GM12873 (cell line): ENCODE measurements around the gene RAB35.

ENCODE experiments used
- CTCF ChIP-seq: IDR thresholded peaks from 2 replicates; pipeline ENCODE4 v1.5.1; 2012; ENCODE audit warnings: low read depth, mild to moderate bottlenecking, moderate library complexity, low read length, control low read depth; ENCODE audit not compliant: insufficient read depth; ENCODE audit errors: missing control alignments

The RAB35 gene

DNA sequence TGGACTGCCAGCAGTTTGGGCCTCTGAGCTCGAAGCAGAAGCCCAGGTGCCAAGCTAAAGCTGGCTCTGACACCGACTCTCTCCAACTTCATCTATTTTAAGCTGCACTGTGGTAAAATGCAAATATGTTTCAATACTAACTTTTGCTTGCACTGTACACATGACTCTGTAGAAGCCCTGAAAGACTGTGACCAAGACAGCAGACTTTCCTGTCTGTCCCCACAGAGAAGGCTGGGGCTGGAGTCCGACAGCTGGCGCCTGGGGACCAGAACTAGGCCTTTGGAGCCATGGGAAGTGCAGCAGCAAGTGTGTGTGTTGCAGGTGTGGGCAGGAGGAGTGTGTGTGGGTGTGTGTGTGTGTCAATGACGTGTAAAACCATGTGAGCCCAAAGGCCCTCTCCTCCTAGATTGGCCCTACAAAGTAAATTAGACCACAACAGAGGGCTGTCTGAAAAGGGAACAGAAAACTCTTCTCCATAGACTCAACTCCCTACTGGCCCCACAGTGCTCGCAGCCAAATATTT lies 16.4 kb upstream of the RAB35 start:
- TF ChIP-seq CTCF, result no peak

- no peak for TF ChIP-seq CTCF
Measured at GRCh38 chr12:120132054-120132836, 15.7 kb upstream of the RAB35 start.

DNA sequence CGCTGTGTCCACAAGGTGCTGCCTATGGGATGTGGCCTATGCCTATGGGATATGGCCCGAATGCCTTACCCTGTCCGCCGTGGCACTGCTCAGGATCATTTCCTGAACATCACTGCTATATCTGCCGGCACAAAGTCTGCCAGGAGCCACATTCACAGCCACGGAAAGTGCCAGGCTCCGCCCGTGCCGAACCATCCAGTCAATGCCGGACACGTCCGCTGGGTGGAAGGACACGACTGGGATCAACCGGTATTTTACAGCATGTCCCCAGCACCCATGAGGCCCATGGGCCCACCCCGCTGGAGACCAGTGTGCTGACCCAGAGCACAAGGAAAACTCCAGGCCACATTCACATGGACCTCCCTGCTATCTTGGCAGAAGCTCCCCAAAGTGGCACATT lies 14.6 kb upstream of the RAB35 start:
- no peak for TF ChIP-seq CTCF

GRCh38 chr12:120130011-120130410 lies 13.5 kb upstream of the RAB35 start:
- TF ChIP-seq CTCF, result no peak

DNA sequence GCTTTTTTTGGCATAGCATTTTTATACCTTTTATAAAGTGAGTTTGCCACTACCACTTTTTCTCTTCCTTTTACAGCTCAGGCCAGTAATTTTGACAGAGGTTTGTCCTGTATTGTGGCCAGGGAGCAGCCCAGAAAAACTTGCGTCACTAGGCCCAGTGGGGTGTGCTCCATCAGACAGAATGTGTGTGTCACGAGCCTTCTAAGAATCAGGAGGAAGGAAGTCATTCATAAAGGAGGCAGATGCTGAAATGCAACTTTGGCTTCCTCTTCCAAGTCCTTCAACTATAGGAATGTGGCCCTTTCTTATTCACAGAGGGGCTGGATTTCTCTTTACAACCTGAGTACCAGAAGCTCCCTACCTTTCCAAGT lies 10.1 kb upstream of the RAB35 start:
- TF ChIP-seq CTCF, result no peak

DNA sequence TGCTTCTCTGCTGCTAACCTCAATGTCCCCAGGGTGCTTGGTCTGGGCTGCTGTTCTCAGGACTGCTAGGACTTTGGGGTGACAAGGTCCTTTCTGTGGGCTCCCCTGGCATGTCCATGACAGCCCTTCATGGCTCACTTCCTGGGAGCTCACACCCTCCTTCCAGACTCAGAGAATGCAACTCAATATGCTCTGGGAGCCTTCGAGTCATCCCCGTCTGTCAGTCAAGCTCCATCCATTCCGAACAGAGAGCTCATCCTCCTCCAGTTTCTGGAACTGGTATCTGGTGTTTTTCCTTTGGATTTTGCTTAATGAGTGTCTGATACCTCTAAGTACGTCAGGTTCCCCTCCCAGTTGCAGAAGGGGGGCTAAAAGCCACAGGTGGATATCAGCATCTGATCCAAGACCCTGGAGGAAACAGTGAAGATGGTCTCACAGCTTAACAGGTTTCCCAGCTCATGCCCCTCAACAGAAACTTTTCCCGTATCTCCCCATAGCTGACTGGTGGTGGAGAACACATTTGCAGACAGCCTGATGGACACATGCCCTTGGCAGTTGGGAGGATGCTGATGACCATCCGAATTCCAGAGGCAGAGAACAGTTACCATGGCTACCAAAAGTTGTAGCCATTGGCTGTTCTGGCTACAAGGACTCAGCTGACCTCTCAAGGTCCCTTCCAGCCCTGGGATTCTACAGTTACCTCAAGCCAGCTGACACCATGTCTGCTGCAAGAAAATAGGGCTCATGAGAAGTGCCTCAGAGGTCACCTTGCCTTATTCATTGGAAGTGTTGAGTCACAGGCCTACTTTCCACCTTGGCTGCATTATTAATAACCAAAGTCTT lies 9.5 kb upstream of the RAB35 start:
- no peak for TF ChIP-seq CTCF

GRCh38 chr12:120125029-120125428 lies 8.5 kb upstream of the RAB35 start:
- TF ChIP-seq CTCF, result no peak
